Small intestine (tissue), 7 donors: Measurements from ENCODE around the gene RND1. TPM values are rescaled to one million over a fixed set of nuclear protein-coding genes. Genes with fewer than 3 reads are reported as not detected.

Experiments
- DNase-seq, 2 donors: peaks; one replicate each; pipeline versions ENCODE4 v3.0.0 to v3.0.0-alpha.2; 2013
- FAIRE-seq: peaks from 2 replicates; lab custom pipeline; 2012; peaks lifted over from hg19 to GRCh38; lab: Jason Lieb, UNC
- H3K27ac ChIP-seq, 3 donors: one replicate each; pipeline ENCODE4 v1.5.1; 2013; ENCODE audit warnings: low read length in 2 of 3, mild to moderate bottlenecking in 2 of 3, control low read depth in 1 of 3, inconsistent platforms in 1 of 3, low read depth in 1 of 3, moderate library complexity in 1 of 3
- H3K27me3 ChIP-seq, 3 donors: one replicate each; pipeline ENCODE4 v1.6.1; 2013; ENCODE audit warnings: low read length in 3 of 3, inconsistent platforms in 1 of 3; ENCODE audit not compliant: control insufficient read depth in 3 of 3, insufficient read depth in 3 of 3
- H3K36me3 ChIP-seq, 3 donors: one replicate each; pipeline ENCODE4 v1.6.1; 2013; ENCODE audit warnings: low read length in 3 of 3, inconsistent platforms in 1 of 3, low read depth in 1 of 3, mild to moderate bottlenecking in 1 of 3, moderate library complexity in 1 of 3; ENCODE audit not compliant: control insufficient read depth in 3 of 3, insufficient read depth in 2 of 3
- H3K4me1 ChIP-seq, 3 donors: one replicate each; pipeline ENCODE4 v1.6.1; 2013; ENCODE audit warnings: low read length in 2 of 3, inconsistent platforms in 1 of 3, low read depth in 1 of 3, mild to moderate bottlenecking in 1 of 3, moderate library complexity in 1 of 3; ENCODE audit not compliant: control insufficient read depth in 3 of 3, insufficient read depth in 2 of 3
- H3K4me3 ChIP-seq, 3 donors: one replicate each; pipeline ENCODE4 v1.5.1; 2013; ENCODE audit warnings: low read length in 3 of 3, control low read depth in 1 of 3, inconsistent platforms in 1 of 3, low read depth in 1 of 3, mild to moderate bottlenecking in 1 of 3, moderate library complexity in 1 of 3
- H3K9me3 ChIP-seq, 2 donors: one replicate each; pipeline ENCODE4 v1.6.1; 2013; ENCODE audit warnings: low read depth in 1 of 2, low read length in 1 of 2; ENCODE audit not compliant: control insufficient read depth in 2 of 2, insufficient read depth in 1 of 2
- WGBS, 3 donors: extraction: QIAGEN DNeasy Blood & Tissue Kit; methylation state at CpG; one replicate each; pipeline ENCODE4 v1.1.7; 2013; 5-methylcytosine and 5-hydroxymethylcytosine counted together
- polyA plus RNA-seq, 4 donors: library from polyadenylated mRNA; stranded (reverse) in 3 of 4; unstranded in 1 of 4; fragments of 200-250 nt in 3 of 4; fragments of 120-200 nt in 1 of 4; gene quantifications; one replicate each; pipeline versions ENCODE4 v1.2.1 to v1.2.3, GENCODE V29; 2013
- donor health status: healthy with polysubstance abuse.
- donor health status: control.
- donor health status: control.
- donor health status: Bipolar disorder and iron deficiency.
- donor health status: healthy.

Gene RND1
- polyA plus RNA-seq, 4 donors = 1.3 to 6.3 (median 4.3) TPM

GRCh38 chr12:48899651-48900050 is 34.0 kb upstream of the RND1 start:
- H3K27ac ChIP-seq = no peak overlapping the region
- WGBS, 3 donors = 62 to 84% (median 70%) methylated on average over 2 of the region's 2 CpGs
- DNase-seq (no peak), FAIRE-seq (no peak)
- no peaks in the 10 kb centered on the region for H3K27me3 ChIP-seq
- H3K4me1 ChIP-seq = peaks cover 0 to 8% (median 0%) of the 10 kb centered on the region in 3 donors
- no peaks in the 10 kb centered on the region for H3K9me3 ChIP-seq
- H3K36me3 ChIP-seq = no peaks in the 10 kb centered on the region
- H3K4me3 ChIP-seq = no peak overlapping the region

GRCh38 chr12:48894271-48894670 is 28.6 kb upstream of the RND1 start:
- DNase-seq = no peak
- no peak overlapping the region for H3K4me3 ChIP-seq
- H3K27me3 ChIP-seq = no peaks in the 10 kb centered on the region
- no peak for FAIRE-seq
- no peaks in the 10 kb centered on the region for H3K36me3 ChIP-seq
- WGBS, 3 donors = 73 to 91% (median 88%) methylated on average over 1 of the region's 1 CpG
- no peaks in the 10 kb centered on the region for H3K4me1 ChIP-seq
- H3K9me3 ChIP-seq = no peaks in the 10 kb centered on the region
- H3K27ac ChIP-seq = no peak overlapping the region

GRCh38 chr12:48890657-48891418 is 25.2 kb upstream of the RND1 start:
- WGBS, 3 donors = 5 to 9% (median 6%) methylated on average over 28 to 37 of the region's 37 CpGs
- no peaks in the 10 kb centered on the region for H3K27me3 ChIP-seq

GRCh38 chr12:48889679-48890078 is 24.0 kb upstream of the RND1 start:
- Histone ChIP-seq H3K9me3 (no peaks in the 10 kb centered on the region), H3K4me1 (no peaks in the 10 kb centered on the region), H3K36me3 (no peaks in the 10 kb centered on the region), H3K4me3 (no peak overlapping the region), H3K27ac (no peak overlapping the region), H3K27me3 (no peaks in the 10 kb centered on the region)
- DNase-seq = no peak
- WGBS, 3 donors = 88 to 96% (median 90%) methylated on average over 3 of the region's 3 CpGs
- FAIRE-seq = no peak

More at GRCh38 chr12:48890657-48891418, 25.2 kb upstream of the RND1 start:
- no peaks in the 10 kb centered on the region for H3K36me3 ChIP-seq
- H3K4me3 ChIP-seq = no peak overlapping the region
- no peaks in the 10 kb centered on the region for H3K4me1 ChIP-seq
- FAIRE-seq = no peak
- H3K27ac ChIP-seq = no peak overlapping the region
- DNase-seq = peak; percentile 69 to 88
- H3K9me3 ChIP-seq = no peaks in the 10 kb centered on the region

GRCh38 chr12:48883305-48884161 is 17.9 kb upstream of the RND1 start:
- DNase-seq = peak; percentile 65 to 74
- Histone ChIP-seq H3K36me3 (no peaks in the 10 kb centered on the region), H3K4me3 (no peak overlapping the region), H3K4me1 (peaks cover 0 to 31% (median 0%) of the 10 kb centered on the region in 3 donors), H3K27ac (peak overlapping the region; percentile 8 to 57 (median 9)), H3K27me3 (peaks cover 0 to 2% (median 0%) of the 10 kb centered on the region in 3 donors), H3K9me3 (no peaks in the 10 kb centered on the region)
- no peak for FAIRE-seq
- 26 to 54% (median 40%) methylated on average over 13 of the region's 13 CpGs for WGBS, 3 donors

GRCh38 chr12:48882972-48883304 is 17.3 kb upstream of the RND1 start:
- Histone ChIP-seq H3K27ac (peak overlapping the region in 2 of 3 donors; percentile 9 to 57), H3K4me3 (no peak overlapping the region), H3K36me3 (no peaks in the 10 kb centered on the region), H3K27me3 (peaks cover 0 to 2% (median 0%) of the 10 kb centered on the region in 3 donors), H3K9me3 (no peaks in the 10 kb centered on the region), H3K4me1 (peaks cover 0 to 34% (median 1%) of the 10 kb centered on the region in 3 donors)
- WGBS, 3 donors = 76 to 85% (median 80%) methylated on average over 3 of the region's 3 CpGs
- FAIRE-seq (no peak), DNase-seq (no peak)

- peak overlapping the region in 2 of 3 donors; percentile 9 to 57 for H3K27ac ChIP-seq
These were observed 16.6 kb upstream of the RND1 start for GRCh38 chr12:48882315-48882687.

GRCh38 chr12:48881686-48882314 is 16.1 kb upstream of the RND1 start:
- H3K4me1 ChIP-seq = peaks cover 0 to 34% (median 1%) of the 10 kb centered on the region in 3 donors
- H3K4me3 ChIP-seq = no peak overlapping the region
- peak overlapping the region in 2 of 3 donors; percentile 0 to 9 for H3K27ac ChIP-seq
- 51 to 73% (median 65%) methylated on average over 9 of the region's 9 CpGs for WGBS, 3 donors
- H3K27me3 ChIP-seq = peaks cover 0 to 2% (median 0%) of the 10 kb centered on the region in 3 donors
- H3K36me3 ChIP-seq = no peaks in the 10 kb centered on the region
- DNase-seq (no peak), FAIRE-seq (no peak)
- no peaks in the 10 kb centered on the region for H3K9me3 ChIP-seq

More at GRCh38 chr12:48882315-48882687, 16.6 kb upstream of the RND1 start:
- Histone ChIP-seq H3K4me1 (peaks cover 0 to 34% (median 1%) of the 10 kb centered on the region in 3 donors), H3K4me3 (no peak overlapping the region), H3K27me3 (peaks cover 0 to 2% (median 0%) of the 10 kb centered on the region in 3 donors), H3K36me3 (no peaks in the 10 kb centered on the region), H3K9me3 (no peaks in the 10 kb centered on the region)
- WGBS, 3 donors = 29 to 67% (median 61%) methylated on average over 10 of the region's 10 CpGs
- FAIRE-seq (no peak), DNase-seq (no peak)
